Measurements from ENCODE around the gene TMPRSS4. TPM values are rescaled to one million over a fixed set of nuclear protein-coding genes. Genes with fewer than 3 reads are reported as not detected.

Gene TMPRSS4
- total and polyA plus RNA-seq, 2 donors (not counting 1 experiment from before 2014, with no cell fraction given): not detected

DNA sequence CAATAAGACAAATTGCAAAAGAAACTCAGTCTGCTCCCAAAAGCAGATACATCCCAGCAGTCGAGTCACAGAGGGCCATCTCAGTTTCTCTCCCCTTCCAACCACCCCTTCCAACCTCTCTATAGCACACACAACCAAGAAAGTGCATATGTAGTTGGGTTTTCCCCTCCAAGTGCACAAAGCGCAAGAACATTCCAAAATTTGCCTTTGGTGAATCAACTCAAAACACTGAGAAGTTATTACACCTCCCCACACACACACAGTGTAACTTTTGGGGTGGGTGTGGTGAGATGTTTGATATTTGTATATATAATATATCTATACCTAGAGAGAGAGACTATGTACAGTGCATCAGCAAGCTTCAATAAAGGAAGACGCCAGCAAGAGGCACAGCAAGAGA, 86.0 kb downstream of the TMPRSS4 start:
- H3K9me3 Mint-ChIP-seq (ENCODE audit: insufficient read depth): no peaks in the 10 kb centered on the region
- H3K9ac ChIP-seq (ENCODE audit: low read length): no peak overlapping the region
- H3K27ac ChIP-seq (ENCODE audit: low read length in 2 of 2): no peak overlapping the region
- peaks cover 0 to 21% (median 2%) of the 10 kb centered on the region in 4 experiments for H3K27me3 ChIP-seq (replicated peaks in 1 of 4; ENCODE audit: control extremely low read depth in 1 of 4, control insufficient read depth in 3 of 4, insufficient read depth in 4 of 4, low read length in 3 of 4)
- H2AFZ ChIP-seq (ENCODE audit: insufficient read depth, low read depth, low read length, poor library complexity, severe bottlenecking): no peak overlapping the region
- ChIA-PET CTCF (interaction anchor here (2.0 kb wide), 1 partner anchor 9 kb away, joined by 5 read pairs; no protein-coding TSS in a partner anchor), POLR2A (interaction anchor here (0.6 kb wide), 1 partner anchor 93 kb away, joined by 3 read pairs; no protein-coding TSS in a partner anchor)
- no peak for DNase-seq
- H3K4me1 Mint-ChIP-seq: no peaks in the 10 kb centered on the region
- H3K4me3 ChIP-seq (ENCODE audit: control extremely low read depth in 1 of 5, extremely low read depth in 1 of 5, insufficient read depth in 1 of 5, low read depth in 2 of 5, low read length in 4 of 5): no peak overlapping the region
- H3K27me3 Mint-ChIP-seq: peaks cover 36% of the 10 kb centered on the region
- TF ChIP-seq, protein P1, sequence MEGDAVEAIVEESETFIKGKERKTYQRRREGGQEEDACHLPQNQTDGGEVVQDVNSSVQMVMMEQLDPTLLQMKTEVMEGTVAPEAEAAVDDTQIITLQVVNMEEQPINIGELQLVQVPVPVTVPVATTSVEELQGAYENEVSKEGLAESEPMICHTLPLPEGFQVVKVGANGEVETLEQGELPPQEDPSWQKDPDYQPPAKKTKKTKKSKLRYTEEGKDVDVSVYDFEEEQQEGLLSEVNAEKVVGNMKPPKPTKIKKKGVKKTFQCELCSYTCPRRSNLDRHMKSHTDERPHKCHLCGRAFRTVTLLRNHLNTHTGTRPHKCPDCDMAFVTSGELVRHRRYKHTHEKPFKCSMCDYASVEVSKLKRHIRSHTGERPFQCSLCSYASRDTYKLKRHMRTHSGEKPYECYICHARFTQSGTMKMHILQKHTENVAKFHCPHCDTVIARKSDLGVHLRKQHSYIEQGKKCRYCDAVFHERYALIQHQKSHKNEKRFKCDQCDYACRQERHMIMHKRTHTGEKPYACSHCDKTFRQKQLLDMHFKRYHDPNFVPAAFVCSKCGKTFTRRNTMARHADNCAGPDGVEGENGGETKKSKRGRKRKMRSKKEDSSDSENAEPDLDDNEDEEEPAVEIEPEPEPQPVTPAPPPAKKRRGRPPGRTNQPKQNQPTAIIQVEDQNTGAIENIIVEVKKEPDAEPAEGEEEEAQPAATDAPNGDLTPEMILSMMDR (IDR thresholded peaks at IDR 0.05): no peak
- no peak for TF ChIP-seq EZH2 (IDR thresholded peaks at IDR 0.05; ENCODE audit: borderline replicate concordance, insufficient read depth, low read depth, low read length, poor library complexity, severe bottlenecking)
- intact Hi-C loops (cut with micrococcal nuclease): no loop called here
- 83% methylated on average over 1 of the region's 3 CpGs for WGBS (ENCODE audit: insufficient coverage)
- no peak for ATAC-seq (ENCODE audit: low read depth)
- H3K4me1 ChIP-seq (ENCODE audit: control insufficient read depth in 2 of 2, insufficient read depth in 2 of 2, low read length in 2 of 2): no peaks in the 10 kb centered on the region
- no peaks in the 10 kb centered on the region for H4K20me1 ChIP-seq (ENCODE audit: control insufficient read depth, insufficient read depth, low read length, poor library complexity, severe bottlenecking)
- H3K27ac Mint-ChIP-seq: no peak overlapping the region
- H3K36me3 ChIP-seq (replicated peaks in 1 of 2; ENCODE audit: control extremely low read depth in 1 of 2, control insufficient read depth in 1 of 2, extremely low read depth in 1 of 2, insufficient read depth in 2 of 2, low read length in 1 of 2): no peaks in the 10 kb centered on the region
- H3K9me3 ChIP-seq (ENCODE audit: control extremely low read depth in 1 of 3, control insufficient read depth in 2 of 3, insufficient read depth in 1 of 3, low read length in 2 of 3): no peaks in the 10 kb centered on the region
- no peak overlapping the region for H3K4me3 Mint-ChIP-seq
- H3K79me2 ChIP-seq (ENCODE audit: control insufficient read depth, insufficient read depth, low read length): no peaks in the 10 kb centered on the region
- no peak overlapping the region for H3K4me2 ChIP-seq (replicated peaks; ENCODE audit: low read depth, low read length, poor library complexity, severe bottlenecking)

DNA sequence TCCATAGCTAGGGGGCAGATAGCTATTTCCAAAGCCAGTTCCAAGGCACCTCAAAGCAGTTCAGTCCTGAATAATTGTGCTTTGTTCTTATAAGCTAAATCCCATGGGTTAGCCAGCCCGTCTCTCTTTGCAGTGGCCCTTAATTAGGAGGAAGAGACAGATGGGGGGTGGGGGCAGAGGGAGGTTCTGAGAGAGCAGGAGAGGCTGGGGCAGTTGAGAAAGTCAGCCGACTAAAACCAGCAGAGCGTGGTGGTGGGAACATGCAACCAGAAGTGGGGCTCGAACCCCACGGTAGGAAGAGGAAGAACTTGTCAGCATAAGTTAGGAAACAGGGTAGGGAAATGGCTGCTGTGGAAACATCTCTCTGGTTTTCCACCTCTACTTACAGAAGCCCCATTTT, 86.6 kb downstream of the TMPRSS4 start:
- POLR2A ChIA-PET: interaction anchor here (0.6 kb wide), 1 partner anchor 93 kb away, joined by 3 read pairs; no protein-coding TSS in a partner anchor
- no peak for DNase-seq
- CTCF ChIA-PET: interaction anchor here (1.1 to 2.0 kb wide), 2 partner anchors 8 to 10 kb away, joined by 4 to 5 read pairs; no protein-coding TSS in a partner anchor
- no peaks in the 10 kb centered on the region for H4K20me1 ChIP-seq (ENCODE audit: control insufficient read depth, insufficient read depth, low read length, poor library complexity, severe bottlenecking)
- no peak overlapping the region for H3K27ac ChIP-seq (ENCODE audit: low read length in 2 of 2)
- no peaks in the 10 kb centered on the region for H3K9me3 ChIP-seq (ENCODE audit: control extremely low read depth in 1 of 3, control insufficient read depth in 2 of 3, insufficient read depth in 1 of 3, low read length in 2 of 3)
- Mint-ChIP-seq H3K4me3 (no peak overlapping the region), H3K27ac (no peak overlapping the region), H3K27me3 (peaks cover 41% of the 10 kb centered on the region), H3K9me3 (ENCODE audit: insufficient read depth) (no peaks in the 10 kb centered on the region), H3K4me1 (no peaks in the 10 kb centered on the region)
- no peaks in the 10 kb centered on the region for H3K79me2 ChIP-seq (ENCODE audit: control insufficient read depth, insufficient read depth, low read length)
- no peak overlapping the region for H3K4me3 ChIP-seq (ENCODE audit: control extremely low read depth in 1 of 5, extremely low read depth in 1 of 5, insufficient read depth in 1 of 5, low read depth in 2 of 5, low read length in 4 of 5)
- TF ChIP-seq, protein P1 (IDR thresholded peaks at IDR 0.05): no peak
- TF ChIP-seq EZH2 (IDR thresholded peaks at IDR 0.05; ENCODE audit: borderline replicate concordance, insufficient read depth, low read depth, low read length, poor library complexity, severe bottlenecking): no peak
- no peaks in the 10 kb centered on the region for H3K4me1 ChIP-seq (ENCODE audit: control insufficient read depth in 2 of 2, insufficient read depth in 2 of 2, low read length in 2 of 2)
- no peak overlapping the region for H3K9ac ChIP-seq (ENCODE audit: low read length)
- H3K4me2 ChIP-seq (replicated peaks; ENCODE audit: low read depth, low read length, poor library complexity, severe bottlenecking): no peak overlapping the region
- WGBS (ENCODE audit: insufficient coverage): 82% methylated on average over 5 of the region's 5 CpGs
- H3K27me3 ChIP-seq (replicated peaks in 1 of 4; ENCODE audit: control extremely low read depth in 1 of 4, control insufficient read depth in 3 of 4, insufficient read depth in 4 of 4, low read length in 3 of 4): peaks cover 0 to 20% (median 2%) of the 10 kb centered on the region in 4 experiments
- H2AFZ ChIP-seq (ENCODE audit: insufficient read depth, low read depth, low read length, poor library complexity, severe bottlenecking): no peak overlapping the region
- H3K36me3 ChIP-seq (replicated peaks in 1 of 2; ENCODE audit: control extremely low read depth in 1 of 2, control insufficient read depth in 1 of 2, extremely low read depth in 1 of 2, insufficient read depth in 2 of 2, low read length in 1 of 2): no peaks in the 10 kb centered on the region
- intact Hi-C loops (cut with micrococcal nuclease): no loop called here
- ATAC-seq (ENCODE audit: low read depth): no peak

All from B cell (primary cell).